Upper lobe of left lung (tissue), 6 donors: Measurements from ENCODE around the gene SNIP1. TPM values are rescaled to one million over a fixed set of nuclear protein-coding genes. Genes with fewer than 3 reads are reported as not detected.

Experiments
- ATAC-seq, 2 donors: fragments of 200-7000 bp; cut with Tn5 transposase; one replicate each; pipeline ENCODE4 v1.9.1; 2022; ENCODE audit warnings: mild to moderate bottlenecking in 2 of 2, moderate library complexity in 2 of 2; ENCODE audit not compliant: low FRiP score in 2 of 2
- DNase-seq, 2 donors: peaks; one replicate each; pipeline ENCODE4 v3.0.0-alpha.2; 2019 to 2020
- H3K27ac ChIP-seq, 4 donors: fragments of 200-600 bp; sonication (generic); one replicate each; pipeline ENCODE4 v1.5.1; 2016 to 2019
- H3K27me3 ChIP-seq, 4 donors: fragments of 200-600 bp; sonication (generic); one replicate each; pipeline ENCODE4 v1.5.1; 2017 to 2019
- H3K36me3 ChIP-seq, 4 donors: fragments of 200-600 bp; sonication (generic); one replicate each; pipeline ENCODE4 v1.5.1; 2016 to 2019
- H3K4me1 ChIP-seq, 4 donors: fragments of 200-600 bp; sonication (generic); one replicate each; pipeline ENCODE4 v1.5.1; 2018 to 2019
- H3K4me3 ChIP-seq, 4 donors: fragments of 200-600 bp; sonication (generic); one replicate each; pipeline ENCODE4 v1.5.1; 2017 to 2019; ENCODE audit warnings: mild to moderate bottlenecking in 2 of 4, moderate library complexity in 1 of 4
- H3K9me3 ChIP-seq, 4 donors: fragments of 200-600 bp; sonication (generic); one replicate each; pipeline ENCODE4 v1.5.1; 2018 to 2019
- EP300 ChIP-seq, 4 donors: sonication (generic); formaldehyde crosslinking; IDR thresholded peaks; one replicate each; pipeline ENCODE4 v1.5.1; 2017; ENCODE audit warnings: antibody characterized with exemption in 4 of 4, control low read depth in 2 of 4
- POLR2A ChIP-seq, 4 donors: fragments of 450-650 bp; IDR thresholded peaks; one replicate each; pipeline ENCODE4 v1.5.1; 2016 to 2017; ENCODE audit warnings: antibody characterized with exemption in 4 of 4, mild to moderate bottlenecking in 2 of 4
- POLR2AphosphoS5 ChIP-seq, 2 donors: sonication (generic); formaldehyde crosslinking; IDR thresholded peaks; one replicate each; pipeline ENCODE4 v1.5.1; 2017; ENCODE audit warnings: antibody characterized with exemption in 2 of 2
- WGBS, 2 donors: methylation state at CpG; one replicate each; pipeline ENCODE4 v1.1.5; 2017 to 2018; 5-methylcytosine and 5-hydroxymethylcytosine counted together
- small RNA-seq, 4 donors: library from RNA; depleted of rRNA; stranded (forward); fragments of <200 nt; gene quantifications; one replicate each; pipeline ENCODE3, GENCODE V24; 2016
- total RNA-seq, 6 donors: library from RNA; depleted of rRNA in 4 of 6; stranded (reverse); fragments of >200 nt in 4 of 6; gene quantifications; one replicate each; pipeline versions ENCODE4 v1.1.0 to v1.2.1, GENCODE V29; 2016 to 2021
- TF ChIP-seq, protein P1 (sequence below), 6 experiments: fragments of 450-650 bp in 4 of 6; fragments of 200-600 bp in 2 of 6; sonication (generic) in 2 of 6; IDR thresholded peaks; one replicate each; pipeline ENCODE4 v1.5.1; 2016 to 2019; ENCODE audit warnings: antibody characterized with exemption in 6 of 6
- donor health status: DM: no; HTN: no; CAD: no; lungs with moderate emphysema.
- donor health status: DM: no; HTN: yes; CAD: no; lungs with severe emphysema.

Gene SNIP1
- total RNA-seq, 6 donors from 2014 or later, result 12.0 to 54.5 (median 17.5) TPM

DNA sequence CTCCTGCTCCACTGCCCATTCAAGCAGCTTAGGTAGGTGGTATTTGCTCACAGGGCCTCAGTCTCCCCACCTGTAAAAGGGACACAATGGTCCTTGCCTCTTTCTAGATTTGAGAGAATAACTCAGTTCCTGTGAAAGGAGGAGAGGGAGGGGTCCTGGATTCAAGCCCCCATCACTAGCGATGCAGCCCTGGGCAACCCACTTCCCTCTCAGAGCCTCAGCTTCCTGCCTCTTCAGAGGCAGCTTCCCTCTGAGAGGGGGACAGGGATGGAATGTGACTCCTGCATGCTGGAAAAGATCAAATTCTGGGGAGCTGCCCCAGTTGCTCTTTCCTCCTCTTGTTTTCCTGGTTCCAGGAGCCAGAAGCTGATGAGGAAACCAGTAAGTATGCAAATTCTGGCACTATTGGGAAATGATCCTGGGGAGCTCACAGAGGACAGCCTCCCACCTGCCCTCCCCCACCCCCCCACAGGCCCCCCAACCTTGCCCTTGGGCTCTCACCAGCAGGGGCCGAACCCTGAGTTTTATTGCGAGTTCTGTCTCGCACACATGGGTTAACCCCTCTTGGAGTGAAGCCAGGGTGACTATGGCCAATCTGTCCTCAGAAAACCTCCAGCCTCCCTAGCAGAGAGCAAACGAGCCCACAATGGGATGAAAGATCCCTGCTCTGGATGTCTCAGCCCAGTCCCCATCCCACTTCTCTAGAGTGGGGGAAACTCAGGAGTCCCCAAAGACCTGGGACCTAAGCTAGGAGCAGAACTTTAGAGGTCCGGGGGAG, 68.0 kb downstream of the SNIP1 start:
- TF ChIP-seq POLR2A (IDR thresholded peaks at IDR 0.05) (no peak), EP300 (IDR thresholded peaks at IDR 0.05) (no peak), POLR2AphosphoS5 (IDR thresholded peaks at IDR 0.05) (no peak)
- TF ChIP-seq, protein P1, sequence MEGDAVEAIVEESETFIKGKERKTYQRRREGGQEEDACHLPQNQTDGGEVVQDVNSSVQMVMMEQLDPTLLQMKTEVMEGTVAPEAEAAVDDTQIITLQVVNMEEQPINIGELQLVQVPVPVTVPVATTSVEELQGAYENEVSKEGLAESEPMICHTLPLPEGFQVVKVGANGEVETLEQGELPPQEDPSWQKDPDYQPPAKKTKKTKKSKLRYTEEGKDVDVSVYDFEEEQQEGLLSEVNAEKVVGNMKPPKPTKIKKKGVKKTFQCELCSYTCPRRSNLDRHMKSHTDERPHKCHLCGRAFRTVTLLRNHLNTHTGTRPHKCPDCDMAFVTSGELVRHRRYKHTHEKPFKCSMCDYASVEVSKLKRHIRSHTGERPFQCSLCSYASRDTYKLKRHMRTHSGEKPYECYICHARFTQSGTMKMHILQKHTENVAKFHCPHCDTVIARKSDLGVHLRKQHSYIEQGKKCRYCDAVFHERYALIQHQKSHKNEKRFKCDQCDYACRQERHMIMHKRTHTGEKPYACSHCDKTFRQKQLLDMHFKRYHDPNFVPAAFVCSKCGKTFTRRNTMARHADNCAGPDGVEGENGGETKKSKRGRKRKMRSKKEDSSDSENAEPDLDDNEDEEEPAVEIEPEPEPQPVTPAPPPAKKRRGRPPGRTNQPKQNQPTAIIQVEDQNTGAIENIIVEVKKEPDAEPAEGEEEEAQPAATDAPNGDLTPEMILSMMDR (IDR thresholded peaks at IDR 0.05), result no peak
- ATAC-seq (peak in 1 of 2 donors; percentile 2), DNase-seq (no peak)
- Histone ChIP-seq H3K36me3 (peaks cover 18 to 52% (median 44%) of the 10 kb centered on the region in 4 donors), H3K27ac (peak overlapping the region; percentile 61 to 99 (median 89)), H3K27me3 (no peaks in the 10 kb centered on the region), H3K9me3 (no peaks in the 10 kb centered on the region), H3K4me1 (peaks cover 45 to 52% (median 47%) of the 10 kb centered on the region in 4 donors), H3K4me3 (no peak overlapping the region)
- 43 to 66% methylated on average over 3 to 4 of the region's 6 CpGs for WGBS, 2 donors

Small RNAs within 50 kb of the gene (small RNA-seq; reads per million reads assigned to genes)
- 0 reads per million in 4 donors for gene AL034379.1
- gene MIR5581, result 0 reads per million in 4 donors

Other genes starting within 250 kb of the SNIP1 start
- 10 to 100 TPM; 17.6 to 55.5 (median 26.2) TPM for gene ZC3H12A, start 79.7 kb downstream of the SNIP1 start, total RNA-seq
- 100 to 1,000 TPM in 2 of 6 donors, 10 to 100 TPM in 4; 59.9 to 131 (median 75.1) TPM for gene MEAF6, start 39.5 kb downstream of the SNIP1 start, total RNA-seq
- gene DNALI1, start 2.6 kb upstream of the SNIP1 start, total RNA-seq, result 10 to 100 TPM; 12.3 to 41.9 (median 23.4) TPM
- 10 to 100 TPM; 28.3 to 56.2 (median 40.3) TPM for gene GNL2, start 41.6 kb upstream of the SNIP1 start, total RNA-seq
- gene RSPO1, start 80.6 kb upstream of the SNIP1 start, total RNA-seq, result 1 to 10 TPM in 5 of 6 donors, under 1 TPM in 1; 0.98 to 5.4 (median 3.5) TPM
- 1 to 10 TPM in 4 of 6 donors, under 1 TPM in 1, not detected in 1; 0.89 to 2.0 (median 1.5) TPM for gene CDCA8, start 138.2 kb upstream of the SNIP1 start, total RNA-seq
- 1 to 10 TPM in 2 of 6 donors, under 1 TPM in 2, not detected in 2; 0.76 to 1.7 (median 0.92) TPM for gene EPHA10, start 210.8 kb upstream of the SNIP1 start, total RNA-seq
- 1 to 10 TPM; 2.8 to 8.1 (median 5.2) TPM for gene MANEAL, start 239.6 kb upstream of the SNIP1 start, total RNA-seq